ENCODE results near the gene GDAP1L1. TPM values are rescaled to one million over a fixed set of nuclear protein-coding genes. Genes with fewer than 3 reads are reported as not detected.

The GDAP1L1 gene
- total and polyA plus RNA-seq, 2 of the 4 experiments (the other 2 are of a cell fraction), result not detected

GRCh38 chr20:44210406-44211176, 36.5 kb upstream of the GDAP1L1 start, which contains the start of gene OSER1 (continued):
- 0 out of 2 replicates have a peak, but pooled peaks have one; percentile 12 for TF ChIP-seq MAFK (IDR thresholded peaks at IDR 0.05; ENCODE audit: low read depth, low read length)
- TF ChIP-seq MXI1 (IDR thresholded peaks at IDR 0.05; ENCODE audit: borderline replicate concordance, low read depth, low read length), result peak; percentile 96
- TF ChIP-seq CHD1 (IDR thresholded peaks at IDR 0.05; ENCODE audit: low read depth, low read length), result no peak
